GM19468 (cell line): ENCODE measurements around the gene PYDC2.
"Not testable (repeated sequence)": the region's sequence is repeated elsewhere in the genome, so short reads cannot be mapped to it uniquely, and the experiment has no call there.

Source experiments
- ATAC-seq: cut with Tn5 transposase; IDR thresholded peaks from one replicate; pipeline ENCODE4 v1.9.1; 2021; ENCODE audit warnings: mild to moderate bottlenecking, moderate library complexity, moderate number of reproducible peaks; ENCODE audit not compliant: unreplicated experiment; ENCODE audit errors: extremely low read depth

The PYDC2 gene

DNA sequence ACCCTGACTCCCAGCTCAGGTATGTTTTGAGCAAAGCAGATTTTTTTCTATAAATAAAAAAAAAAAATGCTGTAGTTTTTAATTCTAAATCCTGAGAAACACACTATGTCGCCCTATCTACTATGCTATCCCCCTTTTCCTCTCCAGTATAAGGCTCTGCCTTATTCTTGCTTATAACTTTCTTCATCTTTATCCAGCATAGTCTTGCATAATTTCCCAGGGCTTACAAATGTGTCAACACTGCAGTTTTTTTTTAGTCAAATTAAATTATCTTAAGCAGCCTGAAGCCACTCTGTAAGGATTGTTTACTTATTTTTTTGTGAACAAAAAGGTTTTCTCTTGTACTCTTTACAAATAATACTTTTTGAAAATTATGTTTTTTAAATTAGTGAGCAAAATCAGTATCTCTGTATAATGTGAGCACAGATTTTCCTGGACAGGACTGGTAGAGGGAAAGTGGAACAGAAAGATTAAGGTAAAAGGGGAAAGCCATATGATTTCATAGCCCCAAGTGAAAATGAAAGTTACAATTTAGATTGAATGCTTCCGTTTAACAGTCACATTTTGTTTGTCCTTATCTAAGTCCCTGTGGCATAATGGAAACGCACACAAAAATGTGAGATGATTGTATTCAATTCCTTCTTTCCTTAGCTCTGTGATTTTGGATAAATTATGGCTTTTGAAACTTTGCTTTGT is 5.6 kb upstream of the PYDC2 start:
- ATAC-seq = no peak

DNA sequence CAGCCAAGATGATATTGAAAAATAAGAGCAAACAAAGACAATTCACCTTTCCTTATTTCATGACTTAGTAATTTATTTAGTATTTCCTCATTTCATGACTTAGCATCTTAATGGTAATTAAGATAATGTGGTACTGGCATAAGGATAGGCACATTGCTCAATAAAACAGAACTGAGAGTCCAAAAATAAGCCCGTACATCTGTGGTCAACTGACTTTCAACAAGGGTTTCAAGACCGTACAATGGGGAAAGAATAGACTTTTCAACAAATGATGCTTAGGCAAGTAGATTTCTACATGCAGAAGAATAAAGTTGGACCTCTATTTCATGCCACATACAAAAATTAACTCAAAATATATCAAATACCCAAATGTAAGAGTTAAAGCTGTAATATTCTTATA is 603 bp upstream of the PYDC2 start:
- no peak for ATAC-seq

DNA sequence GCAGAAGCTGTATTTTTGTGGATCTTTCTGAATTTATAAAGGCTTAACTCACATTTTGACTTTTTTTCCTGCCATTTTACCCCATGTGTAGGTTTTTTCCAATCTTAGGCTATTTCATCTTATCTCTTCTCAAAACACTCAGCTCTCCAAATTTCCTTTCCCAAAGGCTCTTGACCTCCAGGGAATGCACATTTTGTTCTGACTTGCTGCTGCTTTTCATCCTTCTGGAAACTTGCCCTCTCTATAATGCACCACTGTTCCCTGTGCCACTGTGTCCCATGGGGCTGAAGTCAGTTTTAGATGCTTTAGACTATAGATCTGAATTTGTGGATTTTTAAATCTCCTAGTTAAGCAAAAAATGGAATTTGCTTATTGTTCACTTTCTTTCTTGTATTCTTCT is 9.1 kb downstream of the PYDC2 start:
- ATAC-seq = no peak

DNA sequence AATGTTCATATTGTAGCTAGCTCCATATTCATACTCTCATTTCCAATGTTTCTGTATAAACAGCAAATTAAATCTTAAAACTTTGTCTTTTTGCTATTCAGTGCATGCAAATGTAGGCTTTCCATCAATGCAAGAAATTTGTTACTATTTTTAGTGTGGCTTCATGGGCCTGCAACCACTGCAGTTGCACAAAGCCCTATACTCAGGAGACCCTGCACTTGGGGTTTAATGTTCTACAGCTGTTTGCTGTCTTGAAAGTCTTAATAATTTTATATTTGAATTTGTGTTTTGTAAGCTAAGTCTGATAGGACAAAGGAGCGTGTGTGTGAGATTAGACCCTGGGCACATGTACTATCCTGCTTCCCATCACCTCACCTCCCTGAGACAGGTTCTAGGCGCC is 9.6 kb downstream of the PYDC2 start:
- ATAC-seq = no peak

DNA sequence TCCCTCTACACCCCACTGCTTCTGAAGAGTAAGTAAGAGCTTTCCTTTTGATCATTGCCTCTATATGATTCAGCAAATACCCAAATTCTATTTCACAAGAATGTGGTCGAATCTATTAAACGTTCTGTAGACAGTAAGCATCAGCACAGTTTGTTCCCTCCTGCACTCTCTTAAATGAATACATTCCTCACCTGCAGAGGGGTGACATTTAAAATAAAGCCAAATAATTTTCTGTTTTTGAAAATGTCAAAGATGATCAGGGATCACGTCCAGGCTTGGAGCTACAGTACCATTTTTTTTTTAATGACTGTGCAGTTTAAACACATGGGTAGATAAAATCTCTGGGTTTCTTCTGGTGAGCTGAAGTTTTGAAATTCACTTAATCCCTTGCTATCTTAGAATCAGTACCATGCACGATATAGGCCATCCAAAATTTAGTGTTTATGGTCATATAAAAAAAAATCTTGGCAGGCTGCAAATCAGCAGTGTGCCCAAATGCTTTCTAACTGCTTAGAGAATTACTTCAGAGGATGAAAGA is 12.8 kb downstream of the PYDC2 start:
- ATAC-seq = no peak

DNA sequence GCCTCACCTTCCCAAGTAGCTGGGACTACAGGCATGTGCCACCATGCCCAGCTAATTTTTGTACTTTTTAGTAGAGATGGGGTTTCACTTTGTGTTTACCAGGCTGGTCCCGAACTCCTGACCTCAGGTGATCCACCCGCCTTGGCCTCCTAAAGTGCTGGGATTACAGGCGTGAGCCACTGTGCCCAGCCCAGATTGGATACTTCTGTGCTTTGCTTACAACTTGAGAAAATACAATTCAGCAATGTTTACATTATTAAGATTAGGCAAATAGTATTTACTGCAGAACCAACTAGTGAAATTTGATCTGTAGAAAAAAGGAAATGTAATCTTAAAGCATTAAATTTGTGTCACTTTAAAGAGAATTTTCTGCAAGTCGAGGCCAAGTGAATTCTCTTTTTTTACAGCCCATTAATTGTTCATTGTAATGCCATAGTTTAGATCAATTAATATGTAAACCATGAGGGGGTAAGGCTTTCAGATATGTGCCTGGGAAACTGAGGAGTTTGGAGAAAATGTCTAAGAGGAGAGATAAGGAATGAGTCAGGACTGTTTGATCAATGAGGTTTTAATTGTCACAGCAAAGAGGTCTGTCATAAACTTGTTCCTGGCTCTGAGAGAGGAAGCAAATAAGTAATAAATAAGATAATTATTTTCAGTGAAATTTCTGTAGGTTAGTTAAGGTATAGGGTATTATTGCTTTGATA is 15.3 kb downstream of the PYDC2 start:
- no peak for ATAC-seq

DNA sequence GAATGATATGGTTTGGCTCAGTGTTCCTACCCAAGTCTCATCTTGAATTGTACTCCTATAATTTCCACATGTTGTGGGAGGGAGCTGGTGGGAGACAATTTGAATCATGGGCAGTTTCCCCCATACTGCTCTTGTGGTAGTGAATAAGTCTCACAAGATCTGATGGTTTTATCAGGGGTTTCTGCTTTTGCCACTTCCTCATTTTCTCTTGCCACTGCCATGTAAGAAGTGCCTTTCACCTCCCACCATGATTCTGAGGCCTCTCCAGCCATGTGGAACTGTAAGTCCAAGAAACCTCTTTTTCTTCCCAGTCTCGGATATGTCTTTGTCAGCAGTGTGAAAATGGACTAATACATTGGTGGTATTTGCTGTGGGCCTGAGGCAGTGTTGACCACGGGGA is 23.0 kb downstream of the PYDC2 start:
- not testable (repeated sequence) for ATAC-seq

DNA sequence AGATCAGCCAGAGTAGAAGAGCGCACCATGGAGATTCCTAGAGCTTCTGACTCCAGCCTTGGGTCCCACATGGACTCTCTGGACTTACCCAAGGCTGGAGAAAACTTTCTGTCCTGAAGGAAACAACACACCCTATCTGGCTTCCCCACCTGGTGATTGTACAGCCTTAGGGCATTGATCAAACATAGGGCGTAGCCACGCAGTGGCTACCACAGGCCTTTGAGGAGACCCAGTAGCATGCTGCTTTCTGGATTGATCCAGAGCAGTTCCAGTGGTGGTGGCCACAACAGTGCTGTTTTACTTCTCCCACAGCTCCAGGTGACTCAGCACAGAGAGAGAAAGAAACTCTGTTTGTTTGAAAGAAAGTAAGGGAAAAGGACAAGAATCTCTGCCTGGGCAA is 23.5 kb downstream of the PYDC2 start:
- ATAC-seq = no peak

- ATAC-seq = no peak
These were observed 31.6 kb downstream of the PYDC2 start for GRCh38 chr3:191492601-191493000.

GRCh38 chr3:191493336-191493735 is 32.4 kb downstream of the PYDC2 start:
- ATAC-seq = no peak

GRCh38 chr3:191499307-191500080 is 38.5 kb downstream of the PYDC2 start:
- no peak for ATAC-seq

DNA sequence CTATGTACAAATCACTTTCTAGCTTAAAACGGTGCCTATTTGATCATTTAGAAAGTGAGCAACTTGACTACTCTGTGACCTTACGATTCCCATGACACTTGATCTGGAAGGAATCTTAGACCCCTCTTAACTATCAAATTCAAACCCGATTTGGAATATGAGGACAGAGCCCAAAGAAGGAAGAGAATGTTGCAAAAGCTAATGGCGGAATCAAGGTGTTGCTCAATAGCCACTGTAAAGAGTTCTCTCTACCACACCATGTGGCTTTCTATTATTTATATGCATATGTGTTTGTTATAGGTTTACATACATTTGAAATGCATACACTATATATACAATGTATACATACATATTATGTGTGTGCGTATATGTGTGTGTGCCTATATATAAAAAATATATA is 39.9 kb downstream of the PYDC2 start:
- no peak for ATAC-seq

DNA sequence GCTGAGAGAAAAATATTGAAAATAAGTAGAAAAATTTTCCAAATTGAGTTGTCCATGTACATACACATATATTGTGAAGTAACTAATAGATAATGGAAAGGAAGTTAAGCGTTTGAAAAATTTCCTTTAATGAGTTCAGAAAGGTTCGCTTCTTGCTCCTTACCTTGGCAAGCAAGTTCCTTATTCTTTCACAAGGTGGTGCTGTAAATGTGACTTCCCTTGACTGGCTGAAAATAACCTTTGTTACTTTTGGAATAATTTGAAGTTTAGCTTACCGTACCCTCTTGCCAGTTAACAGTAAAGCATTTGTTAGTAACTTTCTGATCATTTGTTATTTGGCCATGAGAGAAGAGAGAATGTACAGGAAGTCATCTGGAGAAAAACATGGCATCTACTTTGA is 41.6 kb downstream of the PYDC2 start:
- ATAC-seq = no peak

DNA sequence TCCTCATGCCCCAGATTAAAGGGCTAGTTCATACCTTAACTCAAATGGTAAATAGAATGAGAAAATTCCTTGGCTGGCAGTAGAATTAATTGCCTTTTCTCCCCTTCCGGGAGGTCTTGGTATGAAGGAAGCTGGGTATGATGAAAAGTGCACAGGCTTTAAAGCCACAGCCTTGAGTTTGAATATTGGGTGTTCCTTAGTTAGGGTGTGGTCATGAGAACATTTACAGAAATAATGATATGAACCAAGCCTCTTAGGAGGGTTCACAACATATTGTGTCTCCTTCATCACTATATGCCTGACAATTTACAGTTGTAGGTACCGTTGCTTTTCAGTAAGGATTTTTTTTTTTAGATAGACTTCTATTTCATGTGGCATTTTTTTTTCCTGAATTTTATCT is 48.1 kb downstream of the PYDC2 start:
- ATAC-seq = no peak
